Astrocyte of the spinal cord (primary cell): ENCODE results near the gene ACTN2.

ENCODE experiments used
- DNase-seq: peaks from one replicate; pipeline ENCODE4 v3.0.0; 2011; ENCODE audit warnings: low read depth, low spot score
- H3K4me3 ChIP-seq: 2 replicates; pipeline ENCODE4 v1.5.1; 2011; ENCODE audit warnings: low read depth, mild to moderate bottlenecking, low read length, moderate library complexity
- CTCF ChIP-seq: IDR thresholded peaks from 2 replicates; pipeline ENCODE4 v1.5.1; 2012; ENCODE audit warnings: low read depth, mild to moderate bottlenecking, low read length, inconsistent platforms
- in situ Hi-C: cut with HindIII; loops from 2 replicates; pipeline ENCODE4 v1.10.0; 2017; ENCODE audit warnings: low sequenced_read_pairs

The ACTN2 gene

GRCh38 chr1:236742421-236743160 is 56.3 kb downstream of the ACTN2 start:
- in situ Hi-C loops, result no loop called here
- no peak overlapping the region for H3K4me3 ChIP-seq
- no peak for TF ChIP-seq CTCF
- DNase-seq, result no peak

GRCh38 chr1:236744533-236744932 is 58.2 kb downstream of the ACTN2 start:
- no peak for TF ChIP-seq CTCF
- in situ Hi-C loops, result no loop called here
- no peak for DNase-seq
- H3K4me3 ChIP-seq, result no peak overlapping the region

DNA sequence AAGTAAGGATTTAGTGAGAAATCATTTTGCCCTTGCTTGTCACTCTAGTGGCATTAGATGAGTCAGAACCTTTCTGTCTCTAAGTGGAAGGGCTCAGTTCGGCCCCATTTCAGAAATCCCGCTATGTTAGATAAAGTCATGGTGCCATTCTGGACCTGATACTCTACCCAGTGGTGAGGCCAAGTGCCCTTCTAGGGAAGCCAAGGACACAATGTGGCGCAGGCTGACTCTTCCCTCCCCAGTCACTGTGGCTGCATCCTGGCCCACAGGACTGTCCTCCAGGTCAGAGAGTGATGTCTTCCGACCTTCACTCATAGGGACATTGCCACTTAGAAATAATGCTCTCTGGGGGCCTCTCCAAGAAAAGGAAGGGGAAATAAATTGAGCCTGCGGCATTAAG is 60.5 kb downstream of the ACTN2 start:
- DNase-seq, result no peak
- no peak for TF ChIP-seq CTCF
- in situ Hi-C loops, result no loop called here

DNA sequence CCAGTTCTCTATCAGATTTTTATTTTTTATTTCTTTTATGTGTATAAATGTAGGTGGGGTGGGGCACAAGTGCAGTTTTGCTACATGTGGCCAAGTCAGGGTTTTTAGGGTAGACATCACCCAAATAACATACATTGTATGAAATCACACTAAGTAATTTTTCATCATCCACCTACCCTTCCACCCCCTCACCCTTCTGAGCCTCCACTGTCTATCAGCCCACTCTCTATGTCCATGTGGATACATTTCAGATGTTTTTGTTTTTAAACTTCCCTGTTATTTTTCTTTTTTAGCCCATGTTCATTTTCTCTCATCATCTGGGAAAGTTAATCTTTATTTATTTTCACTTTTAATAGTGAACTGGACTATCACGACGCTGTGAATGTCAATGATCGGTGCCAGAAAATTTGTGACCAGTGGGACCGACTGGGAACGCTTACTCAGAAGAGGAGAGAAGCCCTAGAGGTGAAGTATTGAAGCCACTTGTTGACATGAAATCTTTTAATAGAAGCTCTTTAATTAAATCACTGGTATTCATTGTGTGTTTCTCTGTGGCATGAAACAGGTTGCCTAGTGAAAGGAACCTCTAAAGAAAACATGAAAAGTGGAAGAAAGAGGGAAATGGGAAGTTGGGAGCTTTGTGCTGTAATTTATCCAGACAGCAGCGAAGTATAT is 61.1 kb downstream of the ACTN2 start:
- no peak for DNase-seq
- in situ Hi-C loops, result no loop called here
- no peak overlapping the region for H3K4me3 ChIP-seq
- TF ChIP-seq CTCF, result no peak

More for the DNA sequence above, 60.5 kb downstream of the ACTN2 start:
- H3K4me3 ChIP-seq, result no peak overlapping the region

DNA sequence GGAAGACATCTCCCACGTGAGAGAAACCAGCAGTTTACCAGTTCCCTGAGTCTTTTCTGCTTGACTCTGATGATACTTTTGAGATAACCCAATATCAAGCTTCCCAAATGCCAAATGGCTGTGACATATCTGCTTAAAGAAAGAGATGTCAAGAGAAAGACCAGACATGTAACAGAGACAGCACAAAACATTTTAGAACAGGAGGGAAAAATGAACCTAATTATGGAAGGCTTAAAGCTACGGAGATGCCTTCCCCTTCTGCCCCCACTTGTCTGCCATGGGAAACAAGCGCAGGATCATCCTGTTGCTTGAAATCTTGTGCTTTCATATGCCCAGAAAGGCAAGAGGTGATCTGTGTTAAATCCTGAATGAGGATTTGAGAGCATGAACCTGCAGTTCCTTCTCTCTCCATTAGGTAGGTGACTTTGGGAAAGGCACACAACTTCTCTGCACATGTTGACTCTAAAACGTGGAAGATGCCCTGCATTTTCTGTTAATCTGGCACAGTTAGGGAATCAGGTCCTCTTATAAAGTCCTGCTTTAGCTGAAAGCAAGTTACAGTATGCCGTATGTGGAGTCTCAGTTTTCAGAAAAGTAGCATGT is 62.1 kb downstream of the ACTN2 start:
- no peak overlapping the region for H3K4me3 ChIP-seq
- no peak for DNase-seq
- in situ Hi-C loops, result no loop called here
- peak; percentile 28 for TF ChIP-seq CTCF

DNA sequence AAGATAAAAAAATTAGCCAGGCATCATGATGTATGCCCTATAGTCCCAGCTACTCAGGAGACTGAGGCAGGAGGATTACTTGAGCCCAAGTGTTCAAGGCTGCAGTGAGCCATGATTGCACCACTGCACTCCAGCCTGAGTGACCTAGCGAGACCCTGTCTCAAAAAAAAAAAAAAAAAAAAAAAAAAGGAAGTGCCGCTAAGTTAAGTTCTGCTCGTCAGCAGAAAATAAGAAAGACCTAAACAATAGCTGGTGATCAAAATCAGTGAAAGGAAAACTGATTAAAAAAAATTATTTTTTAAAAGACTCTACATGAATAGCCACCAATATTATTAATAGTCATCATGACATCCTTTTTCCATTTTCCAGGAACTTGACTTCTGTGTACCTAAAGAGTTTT is 64.6 kb downstream of the ACTN2 start:
- in situ Hi-C loops, result no loop called here
- no peak for DNase-seq
- no peak for TF ChIP-seq CTCF

More for the DNA sequence above, 64.6 kb downstream of the ACTN2 start:
- H3K4me3 ChIP-seq, result no peak overlapping the region
